ENCODE measurements around the gene ZIC1. TPM values are rescaled to one million over a fixed set of nuclear protein-coding genes. Genes with fewer than 3 reads are reported as not detected.

Gene ZIC1
- polyA plus RNA-seq, 3 donors: 2.7 TPM; not detected in 2

- H3K27ac ChIP-seq (ENCODE audit: low read depth, low read length): no peak overlapping the region
- WGBS, 3 donors: 8 to 9% (median 9%) methylated on average over 27 of the region's 27 CpGs
These were observed 3.7 kb upstream of the ZIC1 start for GRCh38 chr3:147405231-147406027.

DNA sequence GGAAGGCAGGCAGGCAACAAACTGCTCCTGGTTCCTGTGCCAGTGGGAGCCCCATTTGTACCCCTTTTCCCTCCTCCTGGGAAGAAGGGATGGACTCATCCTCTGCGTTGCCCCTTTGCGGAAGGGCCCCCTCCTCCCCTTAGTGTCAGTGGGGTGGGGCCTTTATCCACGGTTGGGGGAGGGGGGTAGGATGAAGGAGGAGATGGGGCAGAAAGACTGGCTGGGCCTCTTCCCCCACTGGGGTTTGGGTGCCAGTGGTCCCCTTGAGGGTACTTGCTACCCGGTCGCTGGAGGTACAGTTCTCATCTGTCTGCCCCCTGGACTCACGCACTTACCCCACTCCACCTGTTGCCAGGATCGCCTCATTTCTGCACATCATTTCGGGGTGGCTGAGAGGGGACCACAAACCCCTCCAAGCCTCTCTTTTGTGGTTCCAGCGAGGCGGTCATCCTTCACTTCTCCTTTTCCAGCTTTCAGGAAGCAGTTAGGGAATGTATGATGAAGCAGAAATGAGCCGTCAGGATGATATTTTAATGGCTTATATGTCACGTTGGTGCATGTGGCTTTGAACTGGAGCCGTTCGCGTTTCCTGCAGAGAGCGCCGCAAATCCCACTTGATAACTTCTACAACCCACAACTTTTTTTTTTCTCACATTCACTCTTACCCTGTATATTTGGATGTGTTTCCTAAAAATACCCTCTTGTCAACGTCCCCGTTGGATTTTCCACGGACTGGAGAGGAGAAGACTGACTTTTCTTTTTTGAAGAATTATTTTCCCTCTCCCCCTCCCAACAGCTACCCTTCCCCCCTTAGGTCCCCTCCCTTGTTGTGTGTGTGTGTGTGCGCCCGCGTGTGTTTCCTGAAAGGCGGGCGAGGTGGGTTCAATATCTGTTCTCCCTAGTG, 2.9 kb upstream of the ZIC1 start, which contains the start of gene ZIC4:
Gene ZIC4 (minus strand): TSS at position 516 of the 904 bp plus-strand sequence. CDS start 3,746 bp downstream, outside the sequence.
- no peak within 1 kb of the TSS for H3K27ac ChIP-seq (ENCODE audit: low read depth, low read length)
- WGBS, 3 donors: 6 to 9% (median 6%) methylated on average over 24 to 25 of the region's 25 CpGs

DNA sequence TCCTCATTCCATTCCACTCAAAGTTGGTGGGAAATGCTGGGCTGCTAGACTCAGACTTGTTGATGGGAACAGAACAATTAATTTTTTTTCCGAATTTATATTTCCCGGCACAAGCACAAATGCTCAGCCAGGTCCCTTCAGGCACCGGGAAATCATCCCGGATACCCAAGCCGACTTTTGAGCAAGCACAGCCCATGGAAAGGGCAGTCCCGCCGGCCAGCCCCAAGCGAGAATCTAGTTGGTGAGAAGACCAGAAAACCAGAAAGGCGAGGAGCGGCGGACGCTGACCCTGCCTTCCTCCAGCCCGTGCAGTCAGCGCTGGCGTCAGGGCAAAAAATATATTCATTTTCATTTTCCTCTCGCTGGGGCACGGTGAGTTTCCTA, 2.1 kb upstream of the ZIC1 start:
- H3K27ac ChIP-seq (ENCODE audit: low read depth, low read length): no peak overlapping the region
- 8 to 9% (median 9%) methylated on average over 17 of the region's 17 CpGs for WGBS, 3 donors

- H3K27ac ChIP-seq (ENCODE audit: low read depth, low read length): no peak overlapping the region
- WGBS, 3 donors: 10 to 18% (median 15%) methylated on average over 27 of the region's 27 CpGs
These were observed 1.5 kb upstream of the ZIC1 start for GRCh38 chr3:147407498-147408187.

- no peak overlapping the region for H3K27ac ChIP-seq (ENCODE audit: low read depth, low read length)
- WGBS, 3 donors: 7 to 15% (median 10%) methylated on average over 28 of the region's 28 CpGs
These were observed 721 bp upstream of the ZIC1 start for GRCh38 chr3:147408188-147409100.

GRCh38 chr3:147410116-147410525, 956 bp downstream of the ZIC1 start:
- no peak overlapping the region for H3K27ac ChIP-seq (ENCODE audit: low read depth, low read length)
- WGBS, 3 donors: 3 to 5% (median 5%) methylated on average over 49 to 52 of the region's 52 CpGs

DNA sequence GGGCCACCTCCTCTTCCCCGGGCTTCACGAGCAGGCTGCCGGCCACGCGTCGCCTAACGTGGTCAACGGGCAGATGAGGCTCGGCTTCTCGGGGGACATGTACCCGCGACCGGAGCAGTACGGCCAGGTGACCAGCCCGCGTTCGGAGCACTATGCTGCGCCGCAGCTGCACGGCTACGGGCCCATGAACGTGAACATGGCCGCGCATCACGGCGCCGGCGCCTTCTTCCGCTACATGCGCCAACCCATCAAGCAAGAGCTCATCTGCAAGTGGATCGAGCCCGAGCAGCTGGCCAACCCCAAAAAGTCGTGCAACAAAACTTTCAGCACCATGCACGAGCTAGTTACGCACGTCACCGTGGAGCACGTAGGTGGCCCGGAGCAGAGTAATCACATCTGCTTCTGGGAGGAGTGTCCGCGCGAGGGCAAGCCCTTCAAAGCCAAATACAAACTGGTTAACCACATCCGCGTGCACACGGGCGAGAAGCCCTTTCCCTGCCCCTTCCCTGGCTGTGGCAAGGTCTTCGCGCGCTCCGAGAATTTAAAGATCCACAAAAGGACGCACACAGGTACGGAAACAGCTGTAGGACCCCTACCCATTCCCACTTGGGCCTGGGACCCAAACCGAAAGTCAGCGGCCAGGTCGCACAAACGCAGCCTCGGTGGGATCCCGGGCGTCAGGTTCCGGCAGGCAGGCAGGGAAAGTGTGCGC, 1.5 kb downstream of the ZIC1 start:
- 2 to 4% (median 4%) methylated on average over 61 of the region's 61 CpGs for WGBS, 3 donors
- H3K27ac ChIP-seq (ENCODE audit: low read depth, low read length): no peak overlapping the region

DNA sequence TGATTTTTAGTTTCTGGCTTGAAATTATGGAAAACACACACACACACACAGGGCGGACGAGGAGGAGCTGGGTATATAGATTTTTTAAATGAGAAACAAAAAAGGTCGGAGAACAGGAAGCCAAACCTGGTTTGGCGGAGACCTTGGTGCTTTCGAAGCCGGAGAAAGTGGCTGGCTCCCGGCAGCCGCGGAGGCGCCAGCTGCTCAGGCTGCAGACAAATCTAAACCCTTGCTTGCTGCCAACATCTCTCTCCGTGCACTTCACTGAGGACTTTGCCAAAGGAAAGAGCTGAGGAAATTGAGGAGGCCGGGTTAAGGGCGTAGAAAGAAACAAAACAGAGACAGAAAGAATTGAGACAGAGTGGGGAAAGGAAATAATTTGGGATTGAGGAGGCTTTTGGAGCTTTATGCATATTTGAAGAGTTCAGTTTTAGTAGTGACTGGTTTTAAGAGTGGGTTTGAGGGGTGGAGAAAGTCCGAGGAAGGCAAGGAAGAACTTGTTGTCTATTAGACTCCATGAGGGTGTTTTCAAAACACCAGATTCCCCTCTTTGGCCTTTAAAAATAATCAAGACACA, 2.2 kb downstream of the ZIC1 start:
- no peak overlapping the region for H3K27ac ChIP-seq (ENCODE audit: low read depth, low read length)
- 6% methylated on average over 14 of the region's 14 CpGs for WGBS, 3 donors

DNA sequence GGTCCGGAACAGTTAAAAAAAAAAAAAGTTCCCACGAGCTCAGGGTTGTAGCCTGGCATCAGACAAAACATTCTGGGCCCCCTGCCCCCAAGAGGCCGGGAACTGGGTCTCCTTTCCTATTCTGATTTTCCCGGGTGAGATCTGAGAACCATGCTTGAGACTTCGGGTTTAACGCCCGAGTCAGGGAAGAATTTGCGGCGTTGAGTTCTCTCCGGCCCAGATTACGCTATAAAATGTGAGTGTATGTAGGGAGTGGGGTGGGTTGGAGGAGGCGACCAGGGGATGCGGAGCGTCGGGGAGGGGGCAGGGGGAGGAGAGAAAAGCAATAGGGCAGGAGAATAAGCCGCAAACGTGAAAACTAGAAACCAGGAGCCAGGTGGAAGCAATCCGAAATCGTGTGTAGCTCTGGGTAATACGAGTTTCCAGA, 2.7 kb downstream of the ZIC1 start:
- no peak overlapping the region for H3K27ac ChIP-seq (ENCODE audit: low read depth, low read length)
- 8 to 11% (median 10%) methylated on average over 20 of the region's 20 CpGs for WGBS, 3 donors

GRCh38 chr3:147412261-147412916, 3.2 kb downstream of the ZIC1 start:
- WGBS, 3 donors: 10 to 14% (median 12%) methylated on average over 32 of the region's 32 CpGs
- H3K27ac ChIP-seq (ENCODE audit: low read depth, low read length): no peak overlapping the region

DNA sequence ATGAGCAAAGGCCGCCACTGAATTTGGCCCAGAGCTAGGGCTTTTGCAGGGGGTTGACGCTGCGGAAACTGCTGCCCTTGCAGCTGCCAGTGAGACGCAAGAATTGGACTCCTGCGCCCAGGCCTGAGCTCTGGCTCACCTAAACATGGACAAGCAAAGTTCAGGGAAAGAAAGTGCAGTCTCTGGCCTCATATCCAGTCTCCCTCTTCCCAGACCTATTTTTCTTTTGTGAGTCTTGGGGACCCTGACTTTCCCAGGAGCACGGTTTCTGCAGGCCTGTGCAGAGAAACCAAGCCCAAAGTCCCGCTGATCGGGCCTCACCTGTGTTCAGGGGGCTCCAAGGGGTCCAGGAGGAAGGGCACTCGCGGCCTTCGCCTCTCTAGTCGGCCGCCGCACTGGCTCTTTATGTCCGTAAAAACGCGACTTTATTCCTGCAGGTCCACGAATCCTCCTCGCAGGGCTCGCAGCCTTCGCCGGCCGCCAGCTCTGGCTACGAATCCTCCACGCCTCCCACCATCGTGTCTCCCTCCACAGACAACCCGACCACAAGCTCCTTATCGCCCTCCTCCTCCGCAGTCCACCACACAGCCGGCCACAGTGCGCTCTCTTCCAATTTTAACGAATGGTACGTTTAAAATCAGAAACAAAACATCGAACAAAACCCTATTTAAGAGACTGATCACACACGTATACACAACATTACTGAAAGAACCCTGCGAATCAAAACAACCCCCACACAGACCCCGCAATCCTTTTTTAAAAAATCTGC, 3.9 kb downstream of the ZIC1 start:
- H3K27ac ChIP-seq (ENCODE audit: low read depth, low read length): no peak overlapping the region
- 8 to 11% (median 10%) methylated on average over 37 of the region's 37 CpGs for WGBS, 3 donors

GRCh38 chr3:147413686-147414389, 4.7 kb downstream of the ZIC1 start:
- whole genome bisulfite sequencing, 3 donors: 7 to 9% (median 8%) methylated on average over 20 to 24 of the region's 24 CpGs
- H3K27ac ChIP-seq (ENCODE audit: low read depth, low read length): no peak overlapping the region

- 13 to 20% (median 17%) methylated on average over 18 of the region's 18 CpGs for WGBS, 3 donors
- H3K27ac ChIP-seq (ENCODE audit: low read depth, low read length): no peak overlapping the region
These were observed 5.4 kb downstream of the ZIC1 start for GRCh38 chr3:147414390-147415138.

- no peak overlapping the region for H3K27ac ChIP-seq (ENCODE audit: low read depth, low read length)
- WGBS, 3 donors: 10 to 13% (median 13%) methylated on average over 6 of the region's 6 CpGs
These were observed 6.1 kb downstream of the ZIC1 start for GRCh38 chr3:147415286-147415685.
